Brain microvascular endothelial cell (primary cell): ENCODE measurements around the gene DUSP28.
"Not testable (repeated sequence)": the region's sequence is repeated elsewhere in the genome, so short reads cannot be mapped to it uniquely, and the experiment has no call there.

ENCODE experiments used
- DNase-seq: peaks from one replicate; pipeline ENCODE4 v3.0.0-alpha.2; 2020
- H3K27ac ChIP-seq: fragments of 250-450 bp; sonication (Bioruptor Pico); 2 replicates; pipeline ENCODE4 v1.5.1; 2020; ENCODE audit warnings: mild to moderate bottlenecking, moderate library complexity
- H3K27me3 ChIP-seq: fragments of 250-450 bp; sonication (Bioruptor Pico); replicated peaks from 2 replicates; pipeline ENCODE4 v1.5.1; 2020; ENCODE audit warnings: mild to moderate bottlenecking
- H3K36me3 ChIP-seq: fragments of 250-450 bp; sonication (Bioruptor Pico); replicated peaks from 2 replicates; pipeline ENCODE4 v1.5.1; 2020; ENCODE audit warnings: mild to moderate bottlenecking
- H3K4me3 ChIP-seq: 2 replicates; pipeline ENCODE4 v1.5.1; 2011; ENCODE audit warnings: low read depth, mild to moderate bottlenecking, control low read depth, low read length, moderate library complexity
- CTCF ChIP-seq: IDR thresholded peaks from 2 replicates; pipeline ENCODE4 v1.5.1; 2011; ENCODE audit warnings: low read depth, mild to moderate bottlenecking, moderate library complexity, low read length, control low read depth, inconsistent platforms; ENCODE audit errors: missing control alignments
- in situ Hi-C: cut with HindIII; loops from 2 replicates; pipeline ENCODE4 v1.10.0; 2017; ENCODE audit warnings: low sequenced_read_pairs, low pct_ligation_motif_present

Gene DUSP28

GRCh38 chr2:240520130-240520973 is 39.8 kb upstream of the DUSP28 start:
- Histone ChIP-seq H3K36me3 (no peaks in the 10 kb centered on the region), H3K27me3 (no peaks in the 10 kb centered on the region), H3K4me3 (no peak overlapping the region), H3K27ac (no peak overlapping the region)
- TF ChIP-seq CTCF: no peak
- in situ Hi-C loops: no loop called here
- DNase-seq: no peak

DNA sequence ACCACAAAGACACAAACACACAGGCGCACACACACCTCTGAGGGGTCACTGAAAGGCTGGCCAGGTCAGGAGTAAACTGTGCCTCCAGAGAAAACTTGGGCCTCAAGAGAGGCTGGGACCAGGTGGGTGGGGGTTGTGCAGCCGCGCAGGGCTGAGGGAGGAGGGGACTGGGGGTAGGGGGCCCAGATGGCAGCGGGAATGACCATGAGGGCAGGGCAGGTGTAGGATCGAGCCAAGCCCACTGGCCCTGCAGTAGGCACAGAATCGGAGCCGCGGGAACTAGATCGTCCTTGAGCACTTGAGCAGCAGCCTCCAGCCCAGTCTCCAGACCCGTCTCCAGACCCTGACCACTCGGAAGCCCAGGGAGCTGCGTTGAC is 39.2 kb upstream of the DUSP28 start:
- in situ Hi-C loops: no loop called here
- H3K27ac ChIP-seq: no peak overlapping the region
- no peak for TF ChIP-seq CTCF
- no peak overlapping the region for H3K4me3 ChIP-seq
- no peak for DNase-seq
- no peaks in the 10 kb centered on the region for H3K27me3 ChIP-seq
- H3K36me3 ChIP-seq: no peaks in the 10 kb centered on the region

DNA sequence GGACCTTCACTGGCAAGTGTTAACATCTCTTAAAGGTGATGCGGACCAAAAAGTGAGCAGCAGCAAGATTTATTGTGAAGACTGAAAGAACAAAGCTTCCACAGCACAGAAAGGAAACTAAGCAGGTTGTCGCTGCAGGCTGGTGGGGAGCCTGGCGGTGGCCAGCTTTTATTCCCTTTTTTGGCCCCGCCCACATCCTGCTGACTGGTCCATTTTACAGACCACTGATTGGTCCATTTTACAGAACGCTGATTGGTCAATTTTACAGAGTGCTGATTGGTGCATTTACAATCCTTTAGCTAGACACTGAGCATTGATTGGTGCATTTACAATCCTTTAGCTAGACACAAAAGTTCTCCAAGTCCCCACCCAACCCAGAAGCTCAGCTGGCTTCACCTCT is 38.3 kb upstream of the DUSP28 start:
- in situ Hi-C loops, H3K36me3 ChIP-seq, H3K4me3 ChIP-seq, DNase-seq, H3K27me3 ChIP-seq, H3K27ac ChIP-seq: not testable (repeated sequence)

- Histone ChIP-seq H3K36me3 (no peaks in the 10 kb centered on the region), H3K27ac (no peak overlapping the region), H3K4me3 (no peak overlapping the region), H3K27me3 (no peaks in the 10 kb centered on the region)
- TF ChIP-seq CTCF: no peak
- no peak for DNase-seq
- in situ Hi-C loops: no loop called here
These were observed 37.8 kb upstream of the DUSP28 start for GRCh38 chr2:240522406-240522805.

- TF ChIP-seq CTCF: no peak
- Histone ChIP-seq H3K4me3 (no peak overlapping the region), H3K27me3 (no peaks in the 10 kb centered on the region), H3K36me3 (no peaks in the 10 kb centered on the region), H3K27ac (no peak overlapping the region)
- no peak for DNase-seq
- in situ Hi-C loops: no loop called here
These were observed 36.5 kb upstream of the DUSP28 start for GRCh38 chr2:240523451-240524281.

- TF ChIP-seq CTCF: no peak
- no peaks in the 10 kb centered on the region for H3K27me3 ChIP-seq
- no peaks in the 10 kb centered on the region for H3K36me3 ChIP-seq
- no peak for DNase-seq
- in situ Hi-C loops: no loop called here
- H3K27ac ChIP-seq: no peak overlapping the region
- H3K4me3 ChIP-seq: no peak overlapping the region
These were observed 35.0 kb upstream of the DUSP28 start for GRCh38 chr2:240524963-240525718.
